Measurements from ENCODE around the gene MOXD1. TPM values are rescaled to one million over a fixed set of nuclear protein-coding genes. Genes with fewer than 3 reads are reported as not detected.

The MOXD1 gene
- polyA plus RNA-seq, 1 donor from 2014 or later, result 14.7 TPM

GRCh38 chr6:132330759-132331158 lies 70.5 kb downstream of the MOXD1 start:
- no peak overlapping the region for H2AFZ ChIP-seq (ENCODE audit: low read depth, low read length)
- no peak for TF ChIP-seq RAD21 (conservative IDR thresholded peaks at IDR 0.05)
- no peak for TF ChIP-seq EP300 (conservative IDR thresholded peaks at IDR 0.05; ENCODE audit: poor library complexity, severe bottlenecking)
- TF ChIP-seq POLR2AphosphoS5 (IDR thresholded peaks at IDR 0.05), result no peak
- TF ChIP-seq EZH2 (IDR thresholded peaks at IDR 0.05; ENCODE audit: borderline replicate concordance, insufficient read depth, low read length, poor library complexity, severe bottlenecking), result no peak
- TF ChIP-seq REST (IDR thresholded peaks at IDR 0.05; ENCODE audit: borderline replicate concordance), result no peak
- TF ChIP-seq MXI1 (conservative IDR thresholded peaks at IDR 0.05; ENCODE audit: poor library complexity, severe bottlenecking), result no peak
- TF ChIP-seq TAF1 (IDR thresholded peaks at IDR 0.05; ENCODE audit: low read depth), result no peak
- TF ChIP-seq SMC3 (conservative IDR thresholded peaks at IDR 0.05; ENCODE audit: poor library complexity), result no peak
- no peak for TF ChIP-seq CTCF (IDR thresholded peaks at IDR 0.05; ENCODE audit: poor library complexity, severe bottlenecking)
- H3F3A ChIP-seq (ENCODE audit: insufficient read depth, low read length, poor library complexity, severe bottlenecking), result no peaks in the 10 kb centered on the region

GRCh38 chr6:132322398-132322797 lies 78.9 kb downstream of the MOXD1 start:
- Histone ChIP-seq H3K4me3 (ENCODE audit: low read length) (no peak overlapping the region), H3K9ac (ENCODE audit: low read length) (no peak overlapping the region), H3K9me3 (ENCODE audit: low read length) (no peaks in the 10 kb centered on the region), H3F3A (ENCODE audit: insufficient read depth, low read length, poor library complexity, severe bottlenecking) (no peaks in the 10 kb centered on the region), H3K4me2 (ENCODE audit: low read length) (no peak overlapping the region), H2AFZ (ENCODE audit: low read depth, low read length) (no peak overlapping the region), H3K36me3 (ENCODE audit: insufficient read depth, low read length) (no peaks in the 10 kb centered on the region), H3K27ac (ENCODE audit: low read length) (no peak overlapping the region), H3K9me2 (ENCODE audit: insufficient read depth, low read length) (no peaks in the 10 kb centered on the region), H4K20me1 (ENCODE audit: insufficient read depth) (no peaks in the 10 kb centered on the region), H3K79me2 (replicated peaks; ENCODE audit: insufficient read depth, low read length) (no peaks in the 10 kb centered on the region), H3K27me3 (ENCODE audit: insufficient read depth, low read depth, low read length) (no peaks in the 10 kb centered on the region)
- TF ChIP-seq MXI1 (conservative IDR thresholded peaks at IDR 0.05; ENCODE audit: poor library complexity, severe bottlenecking) (no peak), TAF1 (IDR thresholded peaks at IDR 0.05; ENCODE audit: low read depth) (no peak), POLR2AphosphoS5 (IDR thresholded peaks at IDR 0.05) (no peak), SMC3 (conservative IDR thresholded peaks at IDR 0.05; ENCODE audit: poor library complexity) (no peak)

More at GRCh38 chr6:132330759-132331158, 70.5 kb downstream of the MOXD1 start:
- H3K4me3 ChIP-seq (ENCODE audit: low read length), result no peak overlapping the region
- H3K27me3 ChIP-seq (ENCODE audit: insufficient read depth, low read depth, low read length), result no peaks in the 10 kb centered on the region
- H3K9me2 ChIP-seq (ENCODE audit: insufficient read depth, low read length), result no peaks in the 10 kb centered on the region
- no peak overlapping the region for H3K9ac ChIP-seq (ENCODE audit: low read length)
- H3K4me2 ChIP-seq (ENCODE audit: low read length), result no peak overlapping the region
- no peaks in the 10 kb centered on the region for H4K20me1 ChIP-seq (ENCODE audit: insufficient read depth)
- no peaks in the 10 kb centered on the region for H3K79me2 ChIP-seq (replicated peaks; ENCODE audit: insufficient read depth, low read length)
- H3K9me3 ChIP-seq (ENCODE audit: low read length), result no peaks in the 10 kb centered on the region
- no peak overlapping the region for H3K27ac ChIP-seq (ENCODE audit: low read length)
- no peaks in the 10 kb centered on the region for H3K36me3 ChIP-seq (ENCODE audit: insufficient read depth, low read length)
